ENCODE data around the gene PMVK.

DNA sequence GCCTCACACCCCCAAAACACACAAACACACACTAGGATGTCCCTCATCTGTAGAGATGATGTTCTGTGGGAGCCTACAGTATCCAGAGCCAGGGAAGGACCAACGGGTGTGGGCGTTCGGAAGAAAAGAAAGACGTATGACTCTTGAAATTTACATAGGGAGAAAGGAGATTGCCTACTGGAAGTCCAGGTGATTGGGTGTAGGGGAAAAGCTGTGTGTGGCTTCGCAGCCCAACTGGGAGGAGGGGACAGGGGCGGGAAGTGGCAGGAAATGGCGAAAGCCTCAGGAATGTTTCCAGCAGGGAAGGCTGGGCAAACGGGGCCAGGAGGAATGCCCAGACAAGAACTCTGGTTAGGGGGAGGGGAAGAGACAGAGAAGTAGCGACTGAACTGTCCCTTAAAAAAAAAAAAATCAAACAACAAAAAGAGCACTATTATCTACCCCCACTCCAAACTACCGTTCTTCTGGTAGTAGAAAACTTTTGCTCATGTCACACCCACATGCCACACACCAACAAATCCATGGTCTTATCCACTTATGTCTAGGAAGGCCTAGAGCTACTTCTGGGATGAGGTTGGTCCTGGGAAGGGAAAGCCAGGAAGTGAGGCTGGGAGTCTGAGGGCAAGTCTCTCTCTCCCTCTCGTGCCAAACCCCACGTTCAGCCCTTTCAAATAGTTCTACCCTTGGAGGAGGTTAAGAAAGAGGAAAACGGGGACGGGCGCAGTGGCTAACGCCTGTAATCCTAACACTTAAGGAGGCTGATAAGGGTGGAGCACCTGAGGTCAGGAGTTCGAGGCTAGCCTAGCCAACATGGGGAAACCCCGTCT, 36.2 kb upstream of the PMVK start:
- TF ChIP-seq, protein P1, sequence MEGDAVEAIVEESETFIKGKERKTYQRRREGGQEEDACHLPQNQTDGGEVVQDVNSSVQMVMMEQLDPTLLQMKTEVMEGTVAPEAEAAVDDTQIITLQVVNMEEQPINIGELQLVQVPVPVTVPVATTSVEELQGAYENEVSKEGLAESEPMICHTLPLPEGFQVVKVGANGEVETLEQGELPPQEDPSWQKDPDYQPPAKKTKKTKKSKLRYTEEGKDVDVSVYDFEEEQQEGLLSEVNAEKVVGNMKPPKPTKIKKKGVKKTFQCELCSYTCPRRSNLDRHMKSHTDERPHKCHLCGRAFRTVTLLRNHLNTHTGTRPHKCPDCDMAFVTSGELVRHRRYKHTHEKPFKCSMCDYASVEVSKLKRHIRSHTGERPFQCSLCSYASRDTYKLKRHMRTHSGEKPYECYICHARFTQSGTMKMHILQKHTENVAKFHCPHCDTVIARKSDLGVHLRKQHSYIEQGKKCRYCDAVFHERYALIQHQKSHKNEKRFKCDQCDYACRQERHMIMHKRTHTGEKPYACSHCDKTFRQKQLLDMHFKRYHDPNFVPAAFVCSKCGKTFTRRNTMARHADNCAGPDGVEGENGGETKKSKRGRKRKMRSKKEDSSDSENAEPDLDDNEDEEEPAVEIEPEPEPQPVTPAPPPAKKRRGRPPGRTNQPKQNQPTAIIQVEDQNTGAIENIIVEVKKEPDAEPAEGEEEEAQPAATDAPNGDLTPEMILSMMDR (IDR thresholded peaks at IDR 0.05) = no peak
- no peak; the same call in 1 of the 2 replicates for TF ChIP-seq POLR2AphosphoS5 (IDR thresholded peaks at IDR 0.05; ENCODE audit: low read depth, low read length)
- no peak for TF ChIP-seq REST (IDR thresholded peaks at IDR 0.05; ENCODE audit: insufficient read depth in 1 of 2, low read depth in 2 of 2, low read length in 1 of 2)
- TF ChIP-seq TCF7L2 (IDR thresholded peaks at IDR 0.05; ENCODE audit: low read depth, low read length) = no peak
- no peak for TF ChIP-seq SIN3A (IDR thresholded peaks at IDR 0.05; ENCODE audit: borderline replicate concordance, insufficient read depth, low read depth, low read length)
